ENCODE data around the gene LRR1.

LRR1 gene, protein sequence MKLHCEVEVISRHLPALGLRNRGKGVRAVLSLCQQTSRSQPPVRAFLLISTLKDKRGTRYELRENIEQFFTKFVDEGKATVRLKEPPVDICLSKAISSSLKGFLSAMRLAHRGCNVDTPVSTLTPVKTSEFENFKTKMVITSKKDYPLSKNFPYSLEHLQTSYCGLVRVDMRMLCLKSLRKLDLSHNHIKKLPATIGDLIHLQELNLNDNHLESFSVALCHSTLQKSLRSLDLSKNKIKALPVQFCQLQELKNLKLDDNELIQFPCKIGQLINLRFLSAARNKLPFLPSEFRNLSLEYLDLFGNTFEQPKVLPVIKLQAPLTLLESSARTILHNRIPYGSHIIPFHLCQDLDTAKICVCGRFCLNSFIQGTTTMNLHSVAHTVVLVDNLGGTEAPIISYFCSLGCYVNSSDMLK

GRCh38 chr14:49598485-49599300 is at the start of gene LRR1:
TSS of gene LRR1 (plus strand) at chr14:49598940. CDS start at chr14:49599021, 81 bp downstream.
- DNase-seq = peak; percentile 85

DNA sequence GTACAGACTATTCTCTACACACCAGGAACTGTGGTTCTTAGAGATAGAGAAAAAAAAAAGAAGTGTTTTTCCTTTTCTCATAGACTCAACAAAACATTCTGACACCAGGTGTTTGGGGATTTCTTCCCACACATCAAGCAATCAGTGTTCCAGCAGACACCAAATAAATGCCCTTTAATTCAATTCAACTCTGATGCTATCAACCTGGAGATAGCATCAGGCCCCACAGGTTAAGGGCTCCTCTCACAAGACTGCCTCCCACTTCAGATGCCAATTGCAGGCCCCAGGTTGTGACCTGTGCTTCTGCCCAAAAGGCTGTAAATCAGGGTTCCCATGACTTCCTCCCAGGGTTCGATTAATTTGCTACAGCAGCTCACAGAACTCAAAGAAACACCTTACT is 49.3 kb upstream of the LRR1 start:
- DNase-seq = no peak

GRCh38 chr14:49549881-49550280 is 48.9 kb upstream of the LRR1 start:
- DNase-seq = peak; percentile 85

- peak; percentile 66 for DNase-seq
These were observed 48.2 kb upstream of the LRR1 start for GRCh38 chr14:49550286-49551184.

DNA sequence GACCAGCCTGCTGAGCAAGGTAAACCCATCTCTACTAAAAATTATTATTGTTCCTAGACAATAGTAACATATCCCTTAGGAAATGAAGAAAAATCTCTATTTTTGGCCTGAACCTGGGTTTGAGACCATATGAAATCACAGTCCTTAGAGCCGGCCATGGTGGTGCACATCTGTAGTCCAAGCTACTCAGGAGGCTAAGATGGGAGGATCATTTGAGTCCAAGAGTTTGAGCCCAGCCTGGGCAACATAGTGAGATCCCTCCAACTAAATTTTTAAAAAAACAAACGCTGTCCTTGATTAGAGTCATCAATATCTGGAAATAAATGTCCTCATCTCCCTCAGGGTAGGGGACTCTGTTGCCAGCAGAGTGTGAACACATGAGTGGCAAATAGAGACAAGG is 47.2 kb upstream of the LRR1 start:
- DNase-seq = no peak

- no peak for DNase-seq
These were observed 45.6 kb upstream of the LRR1 start for GRCh38 chr14:49553106-49553505.

DNA sequence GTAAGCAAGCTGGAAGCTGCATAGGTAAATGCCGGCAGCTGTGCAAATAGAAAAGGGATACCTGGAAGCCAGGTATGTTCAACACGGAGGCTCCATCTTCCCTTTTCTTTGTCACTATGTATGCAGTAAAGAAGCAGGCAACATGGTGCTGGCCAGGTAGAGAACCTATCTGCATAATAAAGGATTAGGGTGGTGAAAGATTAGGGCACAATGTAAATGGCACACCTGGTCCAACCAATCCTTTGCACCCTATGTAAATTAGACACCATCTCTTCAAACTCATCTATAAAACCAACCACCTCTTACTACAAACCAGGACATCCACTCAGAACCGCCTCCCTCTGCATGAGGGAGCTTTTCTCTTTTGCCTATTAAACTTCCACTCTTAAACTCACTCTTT is 44.8 kb upstream of the LRR1 start:
- DNase-seq = no peak

- no peak for DNase-seq
These were observed 38.6 kb upstream of the LRR1 start for GRCh38 chr14:49559979-49560768.

- DNase-seq = no peak
These were observed 32.0 kb upstream of the LRR1 start for GRCh38 chr14:49566714-49567113.

GRCh38 chr14:49569281-49569680 is 29.5 kb upstream of the LRR1 start:
- DNase-seq = no peak

GRCh38 chr14:49574038-49574437 is 24.7 kb upstream of the LRR1 start:
- DNase-seq = no peak

- DNase-seq = no peak
These were observed 20.6 kb upstream of the LRR1 start for GRCh38 chr14:49578141-49578540.

DNA sequence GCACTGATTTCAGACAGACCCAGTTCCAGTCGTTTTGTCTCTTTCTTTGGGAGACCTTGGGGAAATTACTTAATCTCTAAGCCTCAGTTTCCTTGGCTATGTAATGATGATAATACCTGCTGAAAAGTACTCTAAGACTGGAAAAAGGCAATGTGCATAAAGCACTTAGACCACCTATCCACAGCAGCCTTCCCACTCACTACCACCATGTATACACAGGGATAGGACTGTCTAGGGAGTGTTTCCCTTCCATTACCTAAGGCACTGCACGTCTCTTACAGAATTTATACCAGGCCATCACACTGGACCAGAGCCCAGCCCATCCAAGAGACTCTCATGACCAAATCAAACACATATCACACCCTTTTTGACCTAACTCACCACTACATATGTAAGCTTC is 18.9 kb upstream of the LRR1 start:
- no peak for DNase-seq

- peak; percentile 26 for DNase-seq
These were observed 17.3 kb upstream of the LRR1 start for GRCh38 chr14:49581209-49582112.

DNA sequence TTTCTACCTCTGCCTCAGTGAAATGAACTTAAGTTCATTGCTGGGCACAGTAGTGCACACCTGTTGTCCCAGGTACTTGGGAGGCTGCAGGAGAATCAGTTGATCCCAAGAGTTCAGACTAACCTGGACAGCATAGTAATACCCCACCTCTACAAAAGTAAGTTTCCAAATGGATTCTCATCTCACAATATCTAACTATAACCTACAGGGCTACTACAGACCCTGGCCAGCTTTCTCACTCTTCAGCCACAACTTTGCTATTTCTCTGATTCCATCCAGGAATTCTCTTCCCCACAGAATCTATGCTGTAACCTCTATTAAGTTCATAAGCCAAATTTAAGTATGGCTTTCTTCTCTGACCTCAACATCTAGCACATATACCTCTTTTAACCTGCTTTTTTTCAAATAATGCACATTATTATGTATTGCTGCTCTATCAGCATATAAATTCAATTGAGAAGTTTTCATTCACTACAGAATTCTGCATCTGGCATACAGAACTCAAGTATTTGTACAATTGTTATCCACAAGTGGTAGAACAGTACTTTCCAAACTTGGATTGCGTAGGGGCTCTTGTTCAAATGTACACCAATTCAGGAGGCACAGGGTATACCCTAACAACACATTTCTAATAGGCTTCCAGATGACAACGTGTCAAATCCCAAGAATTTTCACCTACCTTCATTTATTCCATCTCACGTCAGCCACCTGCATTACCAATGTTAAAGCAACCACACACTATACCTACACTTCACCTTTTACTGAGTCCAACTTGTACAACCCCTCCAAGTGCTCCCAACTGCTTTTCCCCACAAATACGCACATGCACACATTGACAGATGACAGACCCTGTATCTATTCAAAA is 16.4 kb upstream of the LRR1 start:
- DNase-seq = peak; percentile 37

GRCh38 chr14:49583629-49584028 is 15.1 kb upstream of the LRR1 start:
- no peak for DNase-seq

DNA sequence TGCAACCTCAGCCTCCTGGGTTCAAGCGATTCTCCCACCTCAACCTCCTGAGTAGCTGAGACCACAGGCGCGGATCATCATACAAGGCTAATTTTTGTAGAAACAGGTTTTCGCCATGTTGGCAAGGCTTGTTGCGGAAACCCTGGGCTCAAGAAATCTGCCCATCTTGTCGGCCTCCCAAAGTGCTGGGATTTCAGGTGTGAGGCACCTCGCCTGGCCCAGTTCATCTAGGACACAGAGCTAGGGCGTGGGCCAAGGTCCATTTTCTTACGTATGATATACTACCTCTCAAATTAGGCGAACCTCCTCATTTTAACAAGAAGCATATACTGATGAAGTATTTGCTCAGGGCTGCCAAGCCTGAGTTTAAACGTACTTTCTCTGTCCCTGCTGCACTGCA is 14.7 kb upstream of the LRR1 start:
- no peak for DNase-seq

DNA sequence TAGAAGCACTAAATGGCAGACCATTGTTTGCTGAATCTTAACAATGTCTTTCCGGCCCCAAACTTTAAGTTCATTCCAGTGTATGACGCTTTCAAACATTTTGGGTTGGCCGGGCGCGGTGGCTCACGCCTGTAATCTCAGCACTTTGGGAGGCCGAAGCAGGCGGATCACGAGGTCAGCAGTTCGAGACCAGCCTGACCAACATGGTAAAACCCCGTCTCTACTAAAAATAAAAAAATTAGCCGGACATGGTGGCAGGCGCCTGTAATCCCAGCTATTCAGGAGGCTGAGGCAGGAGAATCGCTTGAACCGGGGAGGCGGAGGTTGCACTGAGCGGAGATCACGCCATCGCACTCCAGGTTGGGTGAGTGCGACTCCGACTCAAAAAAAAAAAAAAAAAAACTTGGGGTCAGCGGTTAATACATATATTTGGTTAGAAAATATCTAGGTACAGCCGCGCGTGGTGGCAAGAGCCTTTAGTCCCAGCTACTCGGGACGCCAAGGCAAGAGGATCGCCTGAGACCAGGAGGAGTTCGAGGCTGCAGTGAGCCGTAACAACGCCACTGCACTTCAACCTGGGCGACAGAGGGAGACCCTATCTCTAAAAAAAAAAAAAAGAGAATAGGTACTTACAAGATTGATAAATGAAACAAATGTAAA is 13.6 kb upstream of the LRR1 start:
- peak; percentile 18 for DNase-seq

Data from NCI-H82 (cell line).